ENCODE measurements around the gene PAFAH1B2. TPM values are rescaled to one million over a fixed set of nuclear protein-coding genes. Genes with fewer than 3 reads are reported as not detected.

Gene PAFAH1B2
- total and polyA plus RNA-seq, 10 of the 15 experiments (the other 5 are each of a cell fraction or from before 2014, with no cell fraction given): 17.6 to 64.8 (median 47.6) TPM

DNA sequence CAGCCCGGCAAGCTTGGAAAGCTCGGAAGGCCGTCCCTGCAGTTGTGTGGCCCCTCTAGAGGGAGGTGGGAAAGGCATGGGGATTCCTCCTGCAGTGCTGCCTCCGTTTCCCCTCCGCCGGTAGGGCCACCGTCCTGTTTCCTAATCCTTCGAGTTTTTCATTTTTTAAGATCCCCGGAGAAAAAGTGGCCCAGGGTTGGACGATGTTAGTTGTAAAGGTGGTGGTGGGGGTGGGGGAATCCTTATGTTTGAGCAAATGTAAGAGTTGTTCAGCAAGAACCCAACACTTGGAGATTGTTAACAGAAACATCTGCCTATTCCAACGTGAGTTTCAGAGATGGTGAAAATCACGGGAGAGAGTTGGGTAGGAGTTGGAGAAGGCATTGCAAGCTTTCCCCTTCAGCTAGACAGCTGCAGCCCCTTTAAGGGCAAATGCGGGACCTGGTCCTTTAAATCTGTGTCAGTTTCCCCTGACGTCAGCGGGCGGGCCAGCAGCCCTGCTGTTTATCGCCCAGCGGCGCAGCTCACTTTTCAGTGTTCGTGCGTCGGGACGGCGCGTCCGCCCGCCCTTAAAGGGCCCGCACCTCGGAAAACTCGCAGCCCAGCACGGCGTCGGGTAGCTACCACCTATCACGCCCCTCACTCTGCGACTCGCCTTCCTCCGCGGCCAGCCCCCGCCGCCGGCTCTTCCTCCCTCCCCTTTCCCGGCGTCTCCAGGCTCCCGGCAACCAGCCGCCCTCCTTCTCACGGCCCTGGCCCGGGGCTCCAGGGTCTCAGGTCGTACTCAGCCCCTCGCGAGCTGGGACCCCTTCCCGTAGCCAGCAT lies 34.3 kb downstream of the PAFAH1B2 start, which contains the start of gene SIDT2 (continued):
- TF ChIP-seq, protein P1, sequence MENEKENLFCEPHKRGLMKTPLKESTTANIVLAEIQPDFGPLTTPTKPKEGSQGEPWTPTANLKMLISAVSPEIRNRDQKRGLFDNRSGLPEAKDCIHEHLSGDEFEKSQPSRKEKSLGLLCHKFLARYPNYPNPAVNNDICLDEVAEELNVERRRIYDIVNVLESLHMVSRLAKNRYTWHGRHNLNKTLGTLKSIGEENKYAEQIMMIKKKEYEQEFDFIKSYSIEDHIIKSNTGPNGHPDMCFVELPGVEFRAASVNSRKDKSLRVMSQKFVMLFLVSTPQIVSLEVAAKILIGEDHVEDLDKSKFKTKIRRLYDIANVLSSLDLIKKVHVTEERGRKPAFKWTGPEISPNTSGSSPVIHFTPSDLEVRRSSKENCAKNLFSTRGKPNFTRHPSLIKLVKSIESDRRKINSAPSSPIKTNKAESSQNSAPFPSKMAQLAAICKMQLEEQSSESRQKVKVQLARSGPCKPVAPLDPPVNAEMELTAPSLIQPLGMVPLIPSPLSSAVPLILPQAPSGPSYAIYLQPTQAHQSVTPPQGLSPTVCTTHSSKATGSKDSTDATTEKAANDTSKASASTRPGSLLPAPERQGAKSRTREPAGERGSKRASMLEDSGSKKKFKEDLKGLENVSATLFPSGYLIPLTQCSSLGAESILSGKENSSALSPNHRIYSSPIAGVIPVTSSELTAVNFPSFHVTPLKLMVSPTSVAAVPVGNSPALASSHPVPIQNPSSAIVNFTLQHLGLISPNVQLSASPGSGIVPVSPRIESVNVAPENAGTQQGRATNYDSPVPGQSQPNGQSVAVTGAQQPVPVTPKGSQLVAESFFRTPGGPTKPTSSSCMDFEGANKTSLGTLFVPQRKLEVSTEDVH (IDR thresholded peaks at IDR 0.05; ENCODE audit: low read depth, partially characterized antibody): no peak
- TF ChIP-seq TAF1 (IDR thresholded peaks at IDR 0.05; ENCODE audit: borderline replicate concordance, low read depth, low read length): peak; percentile 66
- no peak for TF ChIP-seq SMAD5 (IDR thresholded peaks at IDR 0.05; ENCODE audit: low read depth)
- no peak for TF ChIP-seq ZNF217 (IDR thresholded peaks at IDR 0.05)
- TF ChIP-seq CBX5 (IDR thresholded peaks at IDR 0.05; ENCODE audit: low read depth): no peak
- peak; percentile 84 for TF ChIP-seq SIN3A (IDR thresholded peaks at IDR 0.05; ENCODE audit: low read depth, low read length)
- TF ChIP-seq SRF (IDR thresholded peaks at IDR 0.05; ENCODE audit: low read depth in 2 of 2, low read length in 2 of 2): no peak
- TF ChIP-seq ZNF622 (IDR thresholded peaks at IDR 0.05): no peak
- TF ChIP-seq, protein P2, sequence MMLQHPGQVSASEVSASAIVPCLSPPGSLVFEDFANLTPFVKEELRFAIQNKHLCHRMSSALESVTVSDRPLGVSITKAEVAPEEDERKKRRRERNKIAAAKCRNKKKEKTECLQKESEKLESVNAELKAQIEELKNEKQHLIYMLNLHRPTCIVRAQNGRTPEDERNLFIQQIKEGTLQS (IDR thresholded peaks at IDR 0.05; ENCODE audit: borderline replicate concordance, extremely low read depth, low read depth, low read length): no peak
- no peak for TF ChIP-seq TCF3 (IDR thresholded peaks at IDR 0.05; ENCODE audit: borderline replicate concordance, insufficient read depth, low read depth, low read length)
- TF ChIP-seq NFYA (IDR thresholded peaks at IDR 0.05; ENCODE audit: borderline replicate concordance, low read depth, low read length): no peak
- TF ChIP-seq, protein P3, sequence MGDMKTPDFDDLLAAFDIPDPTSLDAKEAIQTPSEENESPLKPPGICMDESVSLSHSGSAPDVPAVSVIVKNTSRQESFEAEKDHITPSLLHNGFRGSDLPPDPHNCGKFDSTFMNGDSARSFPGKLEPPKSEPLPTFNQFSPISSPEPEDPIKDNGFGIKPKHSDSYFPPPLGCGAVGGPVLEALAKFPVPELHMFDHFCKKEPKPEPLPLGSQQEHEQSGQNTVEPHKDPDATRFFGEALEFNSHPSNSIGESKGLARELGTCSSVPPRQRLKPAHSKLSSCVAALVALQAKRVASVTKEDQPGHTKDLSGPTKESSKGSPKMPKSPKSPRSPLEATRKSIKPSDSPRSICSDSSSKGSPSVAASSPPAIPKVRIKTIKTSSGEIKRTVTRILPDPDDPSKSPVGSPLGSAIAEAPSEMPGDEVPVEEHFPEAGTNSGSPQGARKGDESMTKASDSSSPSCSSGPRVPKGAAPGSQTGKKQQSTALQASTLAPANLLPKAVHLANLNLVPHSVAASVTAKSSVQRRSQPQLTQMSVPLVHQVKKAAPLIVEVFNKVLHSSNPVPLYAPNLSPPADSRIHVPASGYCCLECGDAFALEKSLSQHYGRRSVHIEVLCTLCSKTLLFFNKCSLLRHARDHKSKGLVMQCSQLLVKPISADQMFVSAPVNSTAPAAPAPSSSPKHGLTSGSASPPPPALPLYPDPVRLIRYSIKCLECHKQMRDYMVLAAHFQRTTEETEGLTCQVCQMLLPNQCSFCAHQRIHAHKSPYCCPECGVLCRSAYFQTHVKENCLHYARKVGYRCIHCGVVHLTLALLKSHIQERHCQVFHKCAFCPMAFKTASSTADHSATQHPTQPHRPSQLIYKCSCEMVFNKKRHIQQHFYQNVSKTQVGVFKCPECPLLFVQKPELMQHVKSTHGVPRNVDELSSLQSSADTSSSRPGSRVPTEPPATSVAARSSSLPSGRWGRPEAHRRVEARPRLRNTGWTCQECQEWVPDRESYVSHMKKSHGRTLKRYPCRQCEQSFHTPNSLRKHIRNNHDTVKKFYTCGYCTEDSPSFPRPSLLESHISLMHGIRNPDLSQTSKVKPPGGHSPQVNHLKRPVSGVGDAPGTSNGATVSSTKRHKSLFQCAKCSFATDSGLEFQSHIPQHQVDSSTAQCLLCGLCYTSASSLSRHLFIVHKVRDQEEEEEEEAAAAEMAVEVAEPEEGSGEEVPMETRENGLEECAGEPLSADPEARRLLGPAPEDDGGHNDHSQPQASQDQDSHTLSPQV (IDR thresholded peaks at IDR 0.05): no peak
- peak; percentile 79 for TF ChIP-seq POLR2A (IDR thresholded peaks at IDR 0.05; ENCODE audit: low read depth, low read length)
- no peak for TF ChIP-seq ASH2L (IDR thresholded peaks at IDR 0.05; ENCODE audit: borderline replicate concordance, low read depth)
- no peak for TF ChIP-seq TARDBP (IDR thresholded peaks at IDR 0.05; ENCODE audit: borderline replicate concordance)
- TF ChIP-seq POLR2AphosphoS5 (IDR thresholded peaks at IDR 0.05; ENCODE audit: low read length): peak; percentile 79
- no peak; the same call in 1 of the 2 replicates for TF ChIP-seq RB1 (IDR thresholded peaks at IDR 0.05; ENCODE audit: borderline replicate concordance)
- no peak for TF ChIP-seq RAD51 (IDR thresholded peaks at IDR 0.05)
- peak; percentile 80 for TF ChIP-seq IKZF1 (conservative IDR thresholded peaks at IDR 0.05)
- TF ChIP-seq ZNF384 (IDR thresholded peaks at IDR 0.05; ENCODE audit: borderline replicate concordance, low read depth, low read length): no peak
- TF ChIP-seq CBX3 (IDR thresholded peaks at IDR 0.05; ENCODE audit: borderline replicate concordance, low read depth): no peak
- no peak for TF ChIP-seq IKZF2 (IDR thresholded peaks at IDR 0.05)
- TF ChIP-seq FOXM1 (IDR thresholded peaks at IDR 0.05; ENCODE audit: low read depth, low read length): no peak
- no peak for TF ChIP-seq SMC3 (IDR thresholded peaks at IDR 0.05; ENCODE audit: borderline replicate concordance, low read length)
- no peak for TF ChIP-seq STAT3 (IDR thresholded peaks at IDR 0.05; ENCODE audit: low read depth, low read length)
- TF ChIP-seq SMAD1 (IDR thresholded peaks at IDR 0.05; ENCODE audit: low read depth, partially characterized antibody): no peak
